ENCODE measurements around the gene CFAP410. TPM values are rescaled to one million over a fixed set of nuclear protein-coding genes. Genes with fewer than 3 reads are reported as not detected.

The CFAP410 gene
- total RNA-seq, 2 experiments from 2014 or later: 15.1 to 20.6 TPM

GRCh38 chr21:44349416-44349846 is 10.2 kb upstream of the CFAP410 start:
- no peak overlapping the region for H2AFZ ChIP-seq (ENCODE audit: low read length)
- BruUV-seq (replicated peaks): no TSS peak
- peaks cover 20% of the 10 kb centered on the region for H3K4me1 ChIP-seq (ENCODE audit: insufficient read depth, low read length, poor library complexity, severe bottlenecking)
- H3K9me3 ChIP-seq (ENCODE audit: low read length): no peaks in the 10 kb centered on the region
- TF ChIP-seq CTCF (conservative IDR thresholded peaks at IDR 0.05; ENCODE audit: low read length): no peak
- no peak for TF ChIP-seq EZH2phosphoT487 (IDR thresholded peaks at IDR 0.05; ENCODE audit: borderline replicate concordance, low read depth, low read length)
- H3K79me2 ChIP-seq (ENCODE audit: insufficient read depth, low read depth, low read length): no peaks in the 10 kb centered on the region
- no peak overlapping the region for H3K27ac ChIP-seq (ENCODE audit: low read depth, low read length, poor library complexity, severe bottlenecking)
- ChIA-PET CTCF (ENCODE audit: unreplicated experiment) (no interaction called here), POLR2A (no interaction called here)
- H4K20me1 ChIP-seq (ENCODE audit: insufficient read depth, low read length): no peaks in the 10 kb centered on the region
- H3K4me2 ChIP-seq (ENCODE audit: low read length): no peak overlapping the region
- no peaks in the 10 kb centered on the region for H3K36me3 ChIP-seq (ENCODE audit: insufficient read depth, low read length)
- DNase-seq (ENCODE audit: low spot score): no peak
- no peaks in the 10 kb centered on the region for H3K9me2 ChIP-seq (ENCODE audit: insufficient read depth, low read length)
- H3K4me3 ChIP-seq (ENCODE audit: low read depth, low read length, poor library complexity, severe bottlenecking): no peak overlapping the region
- intact Hi-C loops (cut with micrococcal nuclease; ENCODE audit: unreplicated experiment): no loop called here

DNA sequence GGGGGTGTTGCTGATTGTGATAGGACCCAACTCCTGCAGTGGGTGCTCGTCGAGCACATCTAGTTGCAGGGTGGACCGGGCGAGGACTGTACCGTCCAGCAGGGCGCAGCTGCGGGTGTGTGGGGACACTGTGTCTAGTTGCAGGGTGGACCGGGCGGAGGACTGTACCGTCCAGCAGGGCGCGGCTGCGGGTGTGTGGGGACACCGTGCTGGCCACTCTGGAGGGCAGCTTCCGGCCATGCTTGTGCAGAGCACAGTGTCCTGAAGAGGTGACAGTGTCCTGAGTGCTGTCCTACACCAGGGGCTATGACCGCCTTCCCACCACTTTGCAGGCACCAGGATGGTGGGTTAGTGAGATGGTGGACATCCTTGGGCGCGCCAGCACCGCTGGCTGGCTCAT is 9.7 kb upstream of the CFAP410 start:
- Histone ChIP-seq H3K9me3 (ENCODE audit: low read length) (no peaks in the 10 kb centered on the region), H4K20me1 (ENCODE audit: insufficient read depth, low read length) (no peaks in the 10 kb centered on the region), H2AFZ (ENCODE audit: low read length) (no peak overlapping the region), H3K36me3 (ENCODE audit: insufficient read depth, low read length) (no peaks in the 10 kb centered on the region), H3K9me2 (ENCODE audit: insufficient read depth, low read length) (no peaks in the 10 kb centered on the region), H3K4me1 (ENCODE audit: insufficient read depth, low read length, poor library complexity, severe bottlenecking) (peaks cover 14% of the 10 kb centered on the region), H3K4me2 (ENCODE audit: low read length) (no peak overlapping the region), H3K79me2 (ENCODE audit: insufficient read depth, low read depth, low read length) (no peaks in the 10 kb centered on the region), H3K4me3 (ENCODE audit: low read depth, low read length, poor library complexity, severe bottlenecking) (no peak overlapping the region), H3K27ac (ENCODE audit: low read depth, low read length, poor library complexity, severe bottlenecking) (no peak overlapping the region)
- TF ChIP-seq EZH2phosphoT487 (IDR thresholded peaks at IDR 0.05; ENCODE audit: borderline replicate concordance, low read depth, low read length): no peak
- no peak for TF ChIP-seq CTCF (conservative IDR thresholded peaks at IDR 0.05; ENCODE audit: low read length)
- POLR2A ChIA-PET: no interaction called here
- DNase-seq (ENCODE audit: low spot score): no peak
- CTCF ChIA-PET (ENCODE audit: unreplicated experiment): no interaction called here
- no TSS peak for BruUV-seq (replicated peaks)
- intact Hi-C loops (cut with micrococcal nuclease; ENCODE audit: unreplicated experiment): no loop called here

DNA sequence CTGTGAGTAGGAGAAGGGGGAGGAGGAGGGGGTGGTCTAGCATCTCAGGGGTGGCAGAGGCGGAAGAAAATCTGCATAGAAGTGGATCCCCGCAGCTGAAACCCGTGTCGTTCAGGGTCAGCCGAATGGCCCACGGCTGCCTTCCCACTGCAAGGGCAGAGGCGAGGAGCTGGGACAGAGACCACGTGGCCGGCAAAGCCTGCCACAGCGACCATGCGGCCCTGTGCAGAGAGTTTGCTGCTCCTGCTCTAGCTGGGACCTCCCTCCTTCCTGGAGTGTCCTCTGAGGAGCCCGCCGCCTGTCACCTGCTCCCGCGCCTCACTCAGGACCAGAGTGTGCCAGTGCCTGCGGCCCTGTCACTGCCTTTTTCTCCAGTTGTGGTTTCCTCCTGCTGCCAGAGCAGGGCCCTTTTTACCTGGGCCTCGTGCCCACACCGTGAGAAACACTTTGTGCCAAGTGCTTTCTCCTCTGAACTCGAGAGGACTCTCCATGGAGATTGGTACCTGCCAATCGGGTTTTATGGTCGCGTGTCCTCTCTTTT is 8.8 kb upstream of the CFAP410 start:
- intact Hi-C loops (cut with micrococcal nuclease; ENCODE audit: unreplicated experiment): no loop called here
- CTCF ChIA-PET (ENCODE audit: unreplicated experiment): no interaction called here
- Histone ChIP-seq H3K27ac (ENCODE audit: low read depth, low read length, poor library complexity, severe bottlenecking) (no peak overlapping the region), H3K9me3 (ENCODE audit: low read length) (no peaks in the 10 kb centered on the region), H3K4me3 (ENCODE audit: low read depth, low read length, poor library complexity, severe bottlenecking) (no peak overlapping the region), H3K9me2 (ENCODE audit: insufficient read depth, low read length) (no peaks in the 10 kb centered on the region), H2AFZ (ENCODE audit: low read length) (no peak overlapping the region), H3K4me1 (ENCODE audit: insufficient read depth, low read length, poor library complexity, severe bottlenecking) (peaks cover 5% of the 10 kb centered on the region), H4K20me1 (ENCODE audit: insufficient read depth, low read length) (no peaks in the 10 kb centered on the region), H3K36me3 (ENCODE audit: insufficient read depth, low read length) (no peaks in the 10 kb centered on the region), H3K79me2 (ENCODE audit: insufficient read depth, low read depth, low read length) (no peaks in the 10 kb centered on the region), H3K4me2 (ENCODE audit: low read length) (no peak overlapping the region)
- no TSS peak for BruUV-seq (replicated peaks)
- no peak for TF ChIP-seq CTCF (conservative IDR thresholded peaks at IDR 0.05; ENCODE audit: low read length)
- TF ChIP-seq EZH2phosphoT487 (IDR thresholded peaks at IDR 0.05; ENCODE audit: borderline replicate concordance, low read depth, low read length): no peak
- no peak for DNase-seq (ENCODE audit: low spot score)
- POLR2A ChIA-PET: no interaction called here

All from OCI-LY7 (cell line).